Ectodermal cell (in vitro differentiated cells): ENCODE results near the gene ATF1.
"Not testable (repeated sequence)": the region's sequence is repeated elsewhere in the genome, so short reads cannot be mapped to it uniquely, and the experiment has no call there.

Source experiments
- H3K27ac ChIP-seq: 2 replicates; pipeline ENCODE4 v1.7.0; 2013; ENCODE audit warnings: mild to moderate bottlenecking, low read depth, low read length; ENCODE audit not compliant: insufficient read depth, poor library complexity, severe bottlenecking
- H3K27me3 ChIP-seq: 2 replicates; pipeline ENCODE4 v1.7.0; 2013; ENCODE audit warnings: mild to moderate bottlenecking, low read length; ENCODE audit not compliant: insufficient read depth, control insufficient read depth, poor library complexity, severe bottlenecking
- H3K36me3 ChIP-seq: one replicate; pipeline ENCODE4 v1.7.0; 2013; ENCODE audit warnings: low read length; ENCODE audit not compliant: control insufficient read depth, insufficient read depth
- H3K4me1 ChIP-seq: one replicate; pipeline ENCODE4 v1.7.0; 2013; ENCODE audit warnings: low read length; ENCODE audit not compliant: control insufficient read depth, insufficient read depth
- H3K4me3 ChIP-seq: 2 replicates; pipeline ENCODE4 v1.7.0; 2013; ENCODE audit warnings: low read depth, low read length, control low read depth; ENCODE audit not compliant: insufficient read depth
- H3K9me3 ChIP-seq: 2 replicates; pipeline ENCODE4 v1.7.0; 2013; ENCODE audit warnings: mild to moderate bottlenecking, low read length, moderate library complexity; ENCODE audit not compliant: control insufficient read depth
- WGBS, 2 experiments: methylation state at CpG; one replicate each; pipeline ENCODE4 v1.1.7; 2013; ENCODE audit warnings: missing lambda C conversion rate in 2 of 2; 5-methylcytosine and 5-hydroxymethylcytosine counted together

Gene ATF1

GRCh38 chr12:50788561-50788960 is 24.7 kb downstream of the ATF1 start:
- Histone ChIP-seq H3K4me1 (no peaks in the 10 kb centered on the region), H3K27me3 (no peaks in the 10 kb centered on the region), H3K36me3 (no peaks in the 10 kb centered on the region), H3K4me3 (no peak overlapping the region), H3K9me3 (no peaks in the 10 kb centered on the region), H3K27ac (no peak overlapping the region)
- WGBS, 2 experiments, result 96 to 98% methylated on average over 2 to 3 of the region's 3 CpGs

GRCh38 chr12:50790081-50790480 is 26.2 kb downstream of the ATF1 start:
- 90 to 91% methylated on average over 5 of the region's 5 CpGs for WGBS, 2 experiments
- H3K36me3 ChIP-seq, result no peaks in the 10 kb centered on the region
- H3K27ac ChIP-seq, result no peak overlapping the region
- H3K9me3 ChIP-seq, result no peaks in the 10 kb centered on the region
- no peak overlapping the region for H3K4me3 ChIP-seq
- no peaks in the 10 kb centered on the region for H3K27me3 ChIP-seq
- no peaks in the 10 kb centered on the region for H3K4me1 ChIP-seq

- Histone ChIP-seq H3K4me3 (no peak overlapping the region), H3K9me3 (peaks cover 3% of the 10 kb centered on the region), H3K4me1 (no peaks in the 10 kb centered on the region), H3K36me3 (peaks cover 39% of the 10 kb centered on the region), H3K27me3 (no peaks in the 10 kb centered on the region), H3K27ac (no peak overlapping the region)
- 82 to 92% methylated on average over 1 to 2 of the region's 2 CpGs for WGBS, 2 experiments
These were observed 36.0 kb downstream of the ATF1 start for GRCh38 chr12:50799908-50800307.

- Histone ChIP-seq H3K27me3 (no peaks in the 10 kb centered on the region), H3K4me3 (no peak overlapping the region), H3K36me3 (peaks cover 21% of the 10 kb centered on the region), H3K9me3 (peaks cover 3% of the 10 kb centered on the region), H3K27ac (no peak overlapping the region), H3K4me1 (no peaks in the 10 kb centered on the region)
- 100% methylated on average over 1 to 2 of the region's 2 CpGs for WGBS, 2 experiments
These were observed 39.5 kb downstream of the ATF1 start for GRCh38 chr12:50803230-50803875.

- H3K36me3 ChIP-seq, result no peaks in the 10 kb centered on the region
- no peaks in the 10 kb centered on the region for H3K4me1 ChIP-seq
- no peaks in the 10 kb centered on the region for H3K9me3 ChIP-seq
- WGBS, 2 experiments, result 88 to 93% methylated on average over 4 of the region's 4 CpGs
- H3K4me3 ChIP-seq, result no peak overlapping the region
- H3K27me3 ChIP-seq, result no peaks in the 10 kb centered on the region
- no peak overlapping the region for H3K27ac ChIP-seq
These were observed 42.3 kb downstream of the ATF1 start for GRCh38 chr12:50806176-50806575.

GRCh38 chr12:50809131-50809530 is 45.2 kb downstream of the ATF1 start:
- H3K36me3 ChIP-seq, H3K4me3 ChIP-seq, H3K4me1 ChIP-seq, H3K27ac ChIP-seq, H3K27me3 ChIP-seq, H3K9me3 ChIP-seq: not testable (repeated sequence)
- 94% methylated on average over 3 to 4 of the region's 4 CpGs for WGBS, 2 experiments

GRCh38 chr12:50814921-50815320 is 51.0 kb downstream of the ATF1 start:
- peaks cover 25% of the 10 kb centered on the region for H3K36me3 ChIP-seq

GRCh38 chr12:50820177-50820576 is 56.3 kb downstream of the ATF1 start:
- no peaks in the 10 kb centered on the region for H3K27me3 ChIP-seq
- no peak overlapping the region for H3K27ac ChIP-seq
- H3K4me3 ChIP-seq, result no peak overlapping the region
- no peaks in the 10 kb centered on the region for H3K9me3 ChIP-seq
- H3K36me3 ChIP-seq, result peaks cover 20% of the 10 kb centered on the region
- no peaks in the 10 kb centered on the region for H3K4me1 ChIP-seq

More at GRCh38 chr12:50814921-50815320, 51.0 kb downstream of the ATF1 start:
- H3K27ac ChIP-seq, H3K9me3 ChIP-seq, H3K27me3 ChIP-seq, H3K4me3 ChIP-seq, H3K4me1 ChIP-seq: not testable (repeated sequence)
- 90 to 95% methylated on average over 7 of the region's 7 CpGs for WGBS, 2 experiments

- Histone ChIP-seq H3K9me3 (no peaks in the 10 kb centered on the region), H3K27ac (no peak overlapping the region), H3K4me3 (no peak overlapping the region), H3K4me1 (no peaks in the 10 kb centered on the region), H3K36me3 (peaks cover 3% of the 10 kb centered on the region), H3K27me3 (no peaks in the 10 kb centered on the region)
- WGBS, 2 experiments, result 99 to 100% methylated on average over 1 of the region's 1 CpG
These were observed 58.2 kb downstream of the ATF1 start for GRCh38 chr12:50822082-50822481.

- not testable (repeated sequence) for H3K27ac ChIP-seq, H3K4me1 ChIP-seq, H3K9me3 ChIP-seq, H3K27me3 ChIP-seq, H3K36me3 ChIP-seq, H3K4me3 ChIP-seq
- 90 to 95% methylated on average over 11 of the region's 11 CpGs for WGBS, 2 experiments
These were observed 59.8 kb downstream of the ATF1 start for GRCh38 chr12:50823724-50824123.

GRCh38 chr12:50824914-50825313 is 61.0 kb downstream of the ATF1 start:
- Histone ChIP-seq H3K4me1 (no peaks in the 10 kb centered on the region), H3K36me3 (no peaks in the 10 kb centered on the region), H3K27me3 (no peaks in the 10 kb centered on the region), H3K4me3 (no peak overlapping the region), H3K27ac (no peak overlapping the region), H3K9me3 (no peaks in the 10 kb centered on the region)
- 66 to 78% methylated on average over 4 of the region's 4 CpGs for WGBS, 2 experiments
